Measurements from ENCODE around the gene CYP4F12.

The CYP4F12 gene

GRCh38 chr19:15717809-15718208 lies 44.9 kb downstream of the CYP4F12 start:
- DNase-seq: no peak

- DNase-seq: no peak
These were observed 48.4 kb downstream of the CYP4F12 start for GRCh38 chr19:15721268-15721667.

- no peak for DNase-seq
These were observed 50.1 kb downstream of the CYP4F12 start for GRCh38 chr19:15722956-15723355.

- no peak for DNase-seq
These were observed 54.8 kb downstream of the CYP4F12 start, which contains the start of gene OR10H2 for GRCh38 chr19:15727724-15728123. Gene OR10H2, plus strand, starts transcription at chr19:15728024. Its CDS starts 20 bp downstream, at chr19:15728044.

- DNase-seq: no peak
These were observed 57.7 kb downstream of the CYP4F12 start for GRCh38 chr19:15730538-15730937.

- no peak for DNase-seq
These were observed 59.5 kb downstream of the CYP4F12 start for GRCh38 chr19:15732388-15732787.

- no peak for DNase-seq
These were observed 61.0 kb downstream of the CYP4F12 start for GRCh38 chr19:15733895-15734294.

- DNase-seq: no peak
These were observed 64.8 kb downstream of the CYP4F12 start, which contains the start of gene OR10H3 for GRCh38 chr19:15737722-15738121. Gene OR10H3, plus strand, starts transcription at chr19:15737985. Its CDS starts 3,408 bp downstream, at chr19:15741393.

- DNase-seq: no peak
These were observed 67.9 kb downstream of the CYP4F12 start for GRCh38 chr19:15740785-15741184.

Data from NCI-H1092 treated with DMSO at 0.1 percent for 48 hours (cell line).